Naive thymus-derived CD8-positive, alpha-beta T cell (primary cell): ENCODE data around the gene LRMDA. TPM values are rescaled to one million over a fixed set of nuclear protein-coding genes. Genes with fewer than 3 reads are reported as not detected.

Source experiments
- ATAC-seq, 2 donors: fragments of 150-1000 bp; cut with Tn5 transposase in 1 of 2; sonication (Bioruptor Pico), chemical (Tn5 transposase) in 1 of 2; 1 replicate in 1 of 2; 2 replicates in 1 of 2; pipeline ENCODE4 v1.10.0; 2021; ENCODE audit warnings: mild to moderate bottlenecking in 2 of 2, moderate library complexity in 2 of 2
- POLR2A ChIA-PET: fragments of 350-600 bp; sonication (Branson Sonifier 250); formaldehyde crosslinking; loops from one replicate; lab custom pipeline; 2021; ENCODE audit warnings: antibody characterized with exemption; lab: Charles Lee
- DNase-seq, 10 donors: peaks; one replicate each; pipeline versions ENCODE4 v3.0.0 to v3.0.0-alpha.2; 2020 to 2022
- H3K27ac Mint-ChIP-seq, 10 donors: one replicate each; pipeline ENCODE4 v1.8.0; 2020 to 2022; ENCODE audit warnings: mild to moderate bottlenecking in 10 of 10, mixed read lengths in 10 of 10, moderate library complexity in 4 of 10, inconsistent platforms in 1 of 10
- H3K27me3 Mint-ChIP-seq, 5 donors: one replicate each; pipeline ENCODE4 v1.8.0; 2021 to 2022; ENCODE audit warnings: mixed read lengths in 5 of 5
- H3K36me3 Mint-ChIP-seq, 3 donors: one replicate each; pipeline ENCODE4 v1.8.0; 2020 to 2022; ENCODE audit warnings: mixed read lengths in 3 of 3, mild to moderate bottlenecking in 2 of 3, inconsistent platforms in 1 of 3
- H3K4me1 Mint-ChIP-seq, 4 donors: one replicate each; pipeline ENCODE4 v1.8.0; 2021 to 2022; ENCODE audit warnings: mixed read lengths in 4 of 4
- H3K4me3 Mint-ChIP-seq, 10 donors: one replicate each; pipeline ENCODE4 v1.8.0; 2020 to 2022; ENCODE audit warnings: mild to moderate bottlenecking in 10 of 10, mixed read lengths in 10 of 10, moderate library complexity in 6 of 10, inconsistent platforms in 1 of 10
- H3K9me3 Mint-ChIP-seq, 9 donors: one replicate each; pipeline ENCODE4 v1.8.0; 2020 to 2022; ENCODE audit warnings: mixed read lengths in 9 of 9, mild to moderate bottlenecking in 3 of 9, inconsistent platforms in 1 of 9, moderate library complexity in 1 of 9
- polyA plus RNA-seq, 3 donors: library from polyadenylated mRNA; unstranded; fragments of 300-500 nt; fragmentation: Illumina TruSeq; gene quantifications; one replicate each; pipeline ENCODE4 v1.2.3, GENCODE V29; 2021
- total RNA-seq, 8 experiments: library from RNA in 2 of 8; stranded (reverse) in 2 of 8; gene quantifications; one replicate each; pipeline ENCODE4 v1.2.3 and lab custom pipeline; 2021 to 2026

Gene LRMDA
- total and polyA plus RNA-seq, 5 experiments from 2014 or later: not detected

- H3K27me3 Mint-ChIP-seq: peaks cover 10 to 52% (median 19%) of the 10 kb centered on the region in 5 donors
- ATAC-seq: no peak
- no peaks in the 10 kb centered on the region for H3K4me1 Mint-ChIP-seq
- H3K9me3 Mint-ChIP-seq: peaks cover 10 to 53% (median 29%) of the 10 kb centered on the region in 9 donors
- peaks cover 0 to 36% (median 7%) of the 10 kb centered on the region in 3 donors for H3K36me3 Mint-ChIP-seq
- H3K27ac Mint-ChIP-seq: no peak overlapping the region
- no peak for DNase-seq
- H3K4me3 Mint-ChIP-seq: no peak overlapping the region
- POLR2A ChIA-PET: no interaction called here
These were observed 11.9 kb downstream of the LRMDA start for GRCh38 chr10:75443362-75443761.

GRCh38 chr10:75444781-75445386, 13.5 kb downstream of the LRMDA start:
- no peak overlapping the region for H3K4me3 Mint-ChIP-seq
- peaks cover 0 to 37% (median 7%) of the 10 kb centered on the region in 3 donors for H3K36me3 Mint-ChIP-seq
- POLR2A ChIA-PET: no interaction called here
- no peaks in the 10 kb centered on the region for H3K4me1 Mint-ChIP-seq
- H3K27ac Mint-ChIP-seq: no peak overlapping the region
- peaks cover 13 to 44% (median 18%) of the 10 kb centered on the region in 5 donors for H3K27me3 Mint-ChIP-seq
- DNase-seq (no peak), ATAC-seq (no peak)
- H3K9me3 Mint-ChIP-seq: peaks cover 10 to 53% (median 29%) of the 10 kb centered on the region in 9 donors

GRCh38 chr10:75446508-75446907, 15.1 kb downstream of the LRMDA start:
- POLR2A ChIA-PET: no interaction called here
- Mint-ChIP-seq H3K4me1 (no peaks in the 10 kb centered on the region), H3K36me3 (peaks cover 0 to 37% (median 7%) of the 10 kb centered on the region in 3 donors), H3K27me3 (peaks cover 9 to 49% (median 18%) of the 10 kb centered on the region in 5 donors), H3K4me3 (no peak overlapping the region), H3K27ac (no peak overlapping the region), H3K9me3 (peaks cover 10 to 53% (median 29%) of the 10 kb centered on the region in 9 donors)
- ATAC-seq (no peak), DNase-seq (no peak)

GRCh38 chr10:75448166-75448565, 16.7 kb downstream of the LRMDA start:
- POLR2A ChIA-PET: no interaction called here
- H3K9me3 Mint-ChIP-seq: peaks cover 4 to 40% (median 21%) of the 10 kb centered on the region in 9 donors
- peaks cover 0 to 27% (median 3%) of the 10 kb centered on the region in 3 donors for H3K36me3 Mint-ChIP-seq
- H3K27ac Mint-ChIP-seq: no peak overlapping the region
- H3K4me3 Mint-ChIP-seq: no peak overlapping the region
- no peaks in the 10 kb centered on the region for H3K4me1 Mint-ChIP-seq
- DNase-seq (no peak), ATAC-seq (no peak)
- H3K27me3 Mint-ChIP-seq: peaks cover 9 to 45% (median 17%) of the 10 kb centered on the region in 5 donors

GRCh38 chr10:75449382-75450074, 18.1 kb downstream of the LRMDA start:
- H3K4me3 Mint-ChIP-seq: no peak overlapping the region
- H3K9me3 Mint-ChIP-seq: peaks cover 0 to 27% (median 11%) of the 10 kb centered on the region in 9 donors
- H3K36me3 Mint-ChIP-seq: peaks cover 0 to 17% (median 3%) of the 10 kb centered on the region in 3 donors
- DNase-seq (no peak), ATAC-seq (no peak)
- POLR2A ChIA-PET: no interaction called here
- peaks cover 7 to 56% (median 17%) of the 10 kb centered on the region in 5 donors for H3K27me3 Mint-ChIP-seq
- no peaks in the 10 kb centered on the region for H3K4me1 Mint-ChIP-seq
- no peak overlapping the region for H3K27ac Mint-ChIP-seq

- POLR2A ChIA-PET: no interaction called here
- peaks cover 0 to 17% (median 3%) of the 10 kb centered on the region in 3 donors for H3K36me3 Mint-ChIP-seq
- H3K27me3 Mint-ChIP-seq: peaks cover 7 to 58% (median 19%) of the 10 kb centered on the region in 5 donors
These were observed 18.6 kb downstream of the LRMDA start for GRCh38 chr10:75450075-75450445.

GRCh38 chr10:75450644-75451640, 19.5 kb downstream of the LRMDA start:
- ATAC-seq: no peak
- Mint-ChIP-seq H3K27ac (no peak overlapping the region), H3K4me1 (no peaks in the 10 kb centered on the region), H3K36me3 (peaks cover 0 to 15% (median 3%) of the 10 kb centered on the region in 3 donors), H3K27me3 (peaks cover 9 to 67% (median 23%) of the 10 kb centered on the region in 5 donors), H3K4me3 (no peak overlapping the region), H3K9me3 (peaks cover 0 to 16% (median 10%) of the 10 kb centered on the region in 9 donors)
- POLR2A ChIA-PET: no interaction called here
- DNase-seq: no peak

More at GRCh38 chr10:75450075-75450445, 18.6 kb downstream of the LRMDA start:
- no peak overlapping the region for H3K4me3 Mint-ChIP-seq
- H3K27ac Mint-ChIP-seq: no peak overlapping the region
- ATAC-seq (no peak), DNase-seq (no peak)
- peaks cover 0 to 22% (median 11%) of the 10 kb centered on the region in 9 donors for H3K9me3 Mint-ChIP-seq
- H3K4me1 Mint-ChIP-seq: no peaks in the 10 kb centered on the region

- DNase-seq (no peak), ATAC-seq (no peak)
- Mint-ChIP-seq H3K27ac (no peak overlapping the region), H3K36me3 (peaks cover 0 to 7% (median under 1%) of the 10 kb centered on the region in 3 donors), H3K9me3 (peaks cover 0 to 7% (median under 1%) of the 10 kb centered on the region in 9 donors), H3K4me1 (no peaks in the 10 kb centered on the region), H3K4me3 (no peak overlapping the region), H3K27me3 (peaks cover 7 to 60% (median 23%) of the 10 kb centered on the region in 5 donors)
- POLR2A ChIA-PET: no interaction called here
These were observed 20.4 kb downstream of the LRMDA start for GRCh38 chr10:75451831-75452230.

- H3K4me3 Mint-ChIP-seq: no peak overlapping the region
- no peak for ATAC-seq
These were observed 21.6 kb downstream of the LRMDA start for GRCh38 chr10:75452997-75453396.

GRCh38 chr10:75456122-75456521, 24.7 kb downstream of the LRMDA start:
- H3K4me3 Mint-ChIP-seq: no peak overlapping the region
- no peak for ATAC-seq
- POLR2A ChIA-PET: no interaction called here
- peaks cover 2 to 29% (median 9%) of the 10 kb centered on the region in 5 donors for H3K27me3 Mint-ChIP-seq
- no peaks in the 10 kb centered on the region for H3K9me3 Mint-ChIP-seq
- DNase-seq: no peak
- H3K27ac Mint-ChIP-seq: no peak overlapping the region
- no peaks in the 10 kb centered on the region for H3K36me3 Mint-ChIP-seq
- H3K4me1 Mint-ChIP-seq: no peaks in the 10 kb centered on the region

More at GRCh38 chr10:75452997-75453396, 21.6 kb downstream of the LRMDA start:
- Mint-ChIP-seq H3K4me1 (no peaks in the 10 kb centered on the region), H3K36me3 (peaks cover 0 to 4% (median 0%) of the 10 kb centered on the region in 3 donors), H3K27me3 (peaks cover 4 to 49% (median 21%) of the 10 kb centered on the region in 5 donors), H3K9me3 (peaks cover 0 to 4% (median 0%) of the 10 kb centered on the region in 9 donors), H3K27ac (no peak overlapping the region)
- no peak for DNase-seq
- POLR2A ChIA-PET: no interaction called here

- no peaks in the 10 kb centered on the region for H3K9me3 Mint-ChIP-seq
These were observed 28.6 kb downstream of the LRMDA start for GRCh38 chr10:75460059-75460458.

More at GRCh38 chr10:75460059-75460458, 28.6 kb downstream of the LRMDA start:
- H3K4me3 Mint-ChIP-seq: no peak overlapping the region
- H3K4me1 Mint-ChIP-seq: no peaks in the 10 kb centered on the region
- H3K36me3 Mint-ChIP-seq: no peaks in the 10 kb centered on the region
- ATAC-seq (no peak), DNase-seq (no peak)
- POLR2A ChIA-PET: no interaction called here
- H3K27ac Mint-ChIP-seq: no peak overlapping the region
- peaks cover 0 to 9% (median 6%) of the 10 kb centered on the region in 5 donors for H3K27me3 Mint-ChIP-seq
